CMK (cell line): ENCODE measurements around the gene SERPINE1.
"Not testable (repeated sequence)": the region's sequence is repeated elsewhere in the genome, so short reads cannot be mapped to it uniquely, and the experiment has no call there.

ENCODE experiments used
- DNase-seq: peaks from one replicate; pipeline ENCODE4 v3.0.0-alpha.2; 2010; ENCODE audit warnings: low read depth

The SERPINE1 gene

DNA sequence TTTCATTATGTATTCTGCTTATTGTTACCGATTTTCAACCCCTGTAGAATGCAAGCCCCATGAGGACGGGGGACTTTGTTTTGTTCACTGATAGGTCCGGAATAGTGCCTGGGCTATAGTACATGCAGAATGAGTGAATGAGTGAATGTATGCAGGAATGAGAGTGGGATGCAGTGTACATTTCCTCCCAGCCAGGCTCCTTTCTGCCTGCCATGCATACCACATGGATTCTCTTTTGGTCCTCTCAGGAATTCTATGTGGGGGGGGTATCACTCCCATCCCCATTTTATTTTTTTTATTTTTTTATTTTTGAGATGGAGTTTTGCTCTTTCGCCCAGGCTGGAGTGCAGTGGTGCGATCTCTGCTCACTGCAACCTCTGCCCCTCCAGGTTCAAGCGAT, 24.9 kb upstream of the SERPINE1 start:
- DNase-seq: no peak

DNA sequence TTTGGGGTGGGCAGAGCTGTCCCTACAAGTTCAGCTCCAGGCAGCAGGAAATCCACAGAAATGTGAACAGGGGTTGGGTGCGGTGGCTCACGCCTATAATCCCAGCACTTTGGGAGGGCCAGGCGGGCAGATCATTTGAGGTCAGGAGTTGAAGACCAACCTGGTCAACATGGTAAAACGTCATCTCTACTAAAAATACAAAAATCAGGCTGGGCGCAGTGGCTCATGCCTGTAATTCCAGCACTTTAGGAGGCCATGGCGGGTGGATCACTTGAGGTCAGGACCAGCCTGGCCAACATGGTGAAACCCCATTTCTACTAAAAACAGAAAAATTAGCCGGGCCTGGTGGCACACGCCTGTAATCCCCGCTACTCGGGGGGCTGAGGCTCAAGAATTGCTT, 23.2 kb upstream of the SERPINE1 start:
- DNase-seq: not testable (repeated sequence)

DNA sequence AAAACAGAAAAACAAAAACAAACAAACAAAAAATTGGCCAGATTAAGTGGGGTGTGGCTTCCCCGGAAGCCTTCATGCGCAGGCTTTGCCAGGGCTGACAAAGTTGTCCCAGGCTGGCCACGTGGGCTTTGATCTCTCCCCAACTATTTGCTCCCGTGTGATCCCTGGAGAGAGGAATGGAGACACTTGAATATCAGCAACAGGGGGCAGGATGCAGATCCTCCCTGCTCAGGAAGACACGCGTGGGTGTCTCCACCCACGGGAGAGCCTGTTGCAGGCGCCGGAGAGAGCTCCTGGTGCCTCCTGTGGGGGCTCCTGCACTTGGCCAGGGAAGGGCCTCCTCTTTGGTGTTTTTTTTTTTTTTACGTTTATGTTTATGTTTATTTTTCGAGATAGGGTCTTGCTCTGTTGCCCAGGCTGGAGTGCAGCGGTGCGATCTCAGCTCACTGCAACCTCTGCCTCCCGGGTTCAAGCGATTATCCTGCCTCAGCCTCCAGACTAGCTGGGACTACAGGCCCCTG, 22.7 kb upstream of the SERPINE1 start:
- DNase-seq: no peak

DNA sequence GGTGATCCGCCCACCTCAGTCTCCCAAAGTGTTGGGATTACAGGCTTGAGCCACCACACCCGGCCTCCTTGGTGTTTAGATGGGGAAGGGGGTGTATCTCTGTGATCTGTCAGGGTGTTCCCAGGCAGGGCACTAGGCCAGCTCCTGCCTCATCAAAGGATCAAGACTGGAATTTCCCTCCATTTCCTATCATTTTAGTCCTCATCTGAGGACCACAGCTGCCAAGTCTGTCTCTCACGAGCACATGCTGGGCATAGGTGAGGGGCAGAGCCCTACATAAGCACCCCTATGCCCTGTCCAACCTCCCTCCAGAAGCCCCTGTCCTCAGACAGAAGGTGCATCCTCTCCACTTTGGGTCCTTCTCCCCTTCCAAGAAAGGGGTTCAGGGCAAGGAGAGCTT, 22.1 kb upstream of the SERPINE1 start:
- no peak for DNase-seq

DNA sequence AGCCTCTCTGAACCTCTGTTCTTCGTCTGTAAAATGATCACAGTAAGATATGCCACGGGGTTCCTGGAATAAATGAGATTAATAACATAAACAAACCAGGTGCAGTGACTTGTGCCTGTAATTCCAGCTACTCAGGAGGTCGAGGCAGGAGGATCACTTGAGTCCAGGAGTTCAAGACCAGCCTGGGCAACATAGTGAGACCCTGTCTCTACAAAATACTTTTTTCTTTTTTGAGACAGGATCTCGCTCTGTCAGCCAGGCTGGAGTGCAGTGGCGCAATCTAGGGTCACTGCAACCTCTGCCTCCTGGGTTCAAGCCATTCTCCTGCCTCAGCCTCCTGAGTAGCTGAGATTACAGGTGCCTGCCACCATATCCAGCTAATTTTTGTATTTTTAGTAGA, 21.7 kb upstream of the SERPINE1 start:
- DNase-seq: not testable (repeated sequence)

DNA sequence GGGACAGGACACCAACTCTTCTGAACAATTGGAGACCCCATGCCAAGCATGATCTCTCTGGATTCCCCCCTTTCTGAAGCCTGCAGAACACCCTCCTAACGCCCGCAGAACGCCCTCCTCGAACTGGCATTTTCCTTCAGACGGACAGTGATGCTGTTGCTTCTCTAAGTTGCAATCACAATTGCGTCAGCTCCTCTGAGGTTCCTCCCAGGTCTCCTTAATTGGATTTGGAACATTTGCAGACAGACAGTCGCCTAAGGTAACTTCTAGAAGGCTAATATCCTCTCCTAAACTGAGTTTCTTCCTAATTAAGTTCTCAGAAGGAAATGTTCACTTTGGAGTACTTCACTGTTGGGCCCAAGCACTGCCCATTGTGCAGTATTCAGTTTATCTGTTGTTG, 20.5 kb upstream of the SERPINE1 start:
- DNase-seq: no peak

DNA sequence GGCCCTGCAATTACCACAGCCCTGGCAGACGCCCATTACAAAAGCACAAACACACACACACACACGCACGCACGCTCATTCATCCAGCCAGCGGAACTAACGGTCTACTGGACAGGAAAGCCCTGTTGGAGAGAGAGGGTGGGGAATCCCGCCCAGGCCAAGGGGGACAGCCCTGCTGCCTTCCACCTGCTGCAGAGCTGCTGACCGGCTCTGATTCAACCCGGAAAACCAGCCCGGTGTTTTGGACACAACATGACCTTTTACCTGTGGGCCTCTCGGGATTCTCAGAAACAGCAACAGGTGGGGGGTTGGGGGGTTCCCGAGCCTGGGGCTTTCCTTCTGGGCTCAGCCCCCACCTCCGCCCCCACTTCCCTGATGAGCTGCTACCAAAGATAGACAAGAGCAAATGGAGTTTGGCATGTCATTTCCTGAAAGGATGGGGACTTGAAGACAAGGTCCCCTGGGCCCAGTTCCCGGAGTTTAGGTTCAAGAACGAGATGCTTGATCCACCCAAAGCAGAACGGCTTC, 18.5 kb upstream of the SERPINE1 start:
- DNase-seq: no peak

DNA sequence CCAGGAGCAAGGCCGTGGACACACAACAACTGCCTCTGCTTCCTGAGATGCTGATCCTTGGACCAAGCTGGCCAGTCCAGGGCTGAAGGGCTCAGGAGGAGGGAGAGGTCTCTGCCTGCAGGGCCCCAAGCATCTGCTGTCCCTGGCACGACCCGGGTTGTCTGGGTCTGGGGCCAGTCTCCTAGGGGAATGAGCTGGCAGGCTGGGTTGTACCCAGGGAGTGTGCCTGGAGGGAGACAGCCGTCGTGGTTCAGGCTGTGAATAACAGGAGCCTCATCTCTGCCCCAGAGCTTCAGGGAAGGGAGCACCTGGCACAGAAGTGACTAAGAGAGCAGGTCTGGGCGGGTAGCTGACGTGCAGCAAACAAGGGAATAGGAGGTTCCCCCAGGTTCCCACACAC, 17.9 kb upstream of the SERPINE1 start:
- no peak for DNase-seq

DNA sequence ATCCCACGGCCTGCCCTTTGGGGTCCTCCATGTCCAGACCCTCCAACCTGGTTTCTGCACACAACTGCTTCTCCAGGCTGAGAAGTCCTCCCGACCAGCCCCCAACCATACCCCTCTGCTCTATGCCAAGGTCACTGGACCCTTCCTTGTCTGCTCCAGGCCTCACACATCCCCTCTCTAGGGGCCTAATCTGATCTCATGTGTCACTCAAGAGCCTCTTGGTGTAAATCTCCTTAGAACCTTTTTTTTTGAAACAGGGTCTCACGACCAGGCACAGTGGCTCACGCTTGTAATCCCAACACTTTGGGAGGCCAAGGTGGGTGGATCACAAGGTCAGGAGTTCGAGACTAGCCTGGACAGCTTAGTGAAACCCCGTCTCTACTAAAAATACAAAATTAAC, 17.5 kb upstream of the SERPINE1 start:
- DNase-seq: no peak

DNA sequence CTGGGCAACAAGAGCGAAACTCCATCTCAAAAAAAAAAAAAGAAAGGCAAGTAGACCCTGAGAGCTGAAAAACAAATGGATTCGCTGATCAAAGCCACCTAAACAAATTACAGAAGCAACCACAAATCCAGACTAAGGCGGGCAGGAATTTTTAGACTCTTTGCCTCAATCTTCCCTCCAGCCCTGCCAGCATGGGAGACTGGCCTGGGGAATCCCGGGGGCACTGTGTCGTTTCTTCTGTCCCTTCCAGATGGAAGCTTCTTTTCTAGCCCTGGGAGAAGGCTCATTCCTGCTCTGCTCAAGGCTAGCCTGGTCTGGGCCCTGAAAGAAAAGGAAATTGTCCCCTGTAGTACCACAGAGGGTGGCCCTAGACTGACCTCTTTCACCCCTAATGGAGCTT, 15.6 kb upstream of the SERPINE1 start:
- DNase-seq: no peak

DNA sequence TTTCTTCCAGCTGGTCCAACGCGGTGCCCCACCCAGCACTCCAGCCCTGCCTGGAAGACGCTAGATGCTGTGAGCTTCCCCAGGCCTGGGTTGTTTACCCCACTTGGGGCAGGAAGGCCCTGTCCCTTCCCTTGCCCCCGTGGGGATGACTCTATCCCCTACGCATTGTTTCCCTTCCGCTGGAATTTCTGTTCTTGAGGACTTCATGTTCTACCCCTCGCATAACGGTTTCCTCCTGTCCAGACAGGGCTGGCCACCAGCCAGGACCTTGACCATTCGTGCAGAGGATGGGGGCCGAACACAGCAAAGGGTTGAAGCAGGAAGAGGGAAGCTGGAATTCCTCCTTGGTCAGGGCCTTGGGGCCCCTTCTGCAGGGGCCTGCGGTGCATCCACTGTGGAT, 14.7 kb upstream of the SERPINE1 start:
- DNase-seq: no peak

DNA sequence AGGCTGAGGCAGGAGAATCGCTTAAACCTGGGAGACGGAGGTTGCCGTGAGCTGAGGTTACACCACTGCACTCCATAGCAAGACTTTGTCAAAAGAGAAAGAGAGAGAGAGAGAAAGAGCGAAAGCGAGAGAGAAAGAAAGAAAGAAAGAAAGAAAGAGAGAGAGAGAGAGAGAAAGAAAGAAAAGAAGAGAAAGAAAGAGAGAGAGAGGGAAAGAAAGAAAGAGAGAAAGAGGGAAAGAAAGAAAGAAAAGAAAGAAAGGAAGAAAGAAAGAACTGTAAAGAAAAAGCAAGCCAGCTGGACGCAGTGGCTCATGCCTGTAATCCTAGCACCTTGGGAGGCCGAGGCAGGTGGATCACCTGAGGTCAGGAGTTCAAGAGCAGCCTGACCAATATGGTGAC, 13.8 kb upstream of the SERPINE1 start:
- not testable (repeated sequence) for DNase-seq

DNA sequence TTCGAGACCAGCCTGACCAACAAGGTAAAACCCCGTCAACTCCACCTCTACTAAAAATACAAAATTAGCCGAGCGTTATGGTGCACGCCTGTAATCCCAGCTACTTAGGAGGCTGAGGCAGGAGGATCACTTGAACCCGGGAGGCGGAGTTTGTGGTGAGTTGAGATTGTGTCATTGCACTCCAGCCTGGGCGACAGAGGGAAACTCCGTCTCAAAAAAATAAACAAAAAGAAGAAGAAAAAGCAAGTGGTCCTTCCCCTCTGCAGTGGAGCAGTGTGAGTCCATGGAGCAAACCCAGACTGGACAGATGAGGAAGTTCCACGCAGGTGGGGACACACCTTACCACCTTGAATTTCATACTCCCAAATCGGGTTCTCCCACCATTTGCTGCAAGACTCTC, 13.1 kb upstream of the SERPINE1 start:
- no peak for DNase-seq

DNA sequence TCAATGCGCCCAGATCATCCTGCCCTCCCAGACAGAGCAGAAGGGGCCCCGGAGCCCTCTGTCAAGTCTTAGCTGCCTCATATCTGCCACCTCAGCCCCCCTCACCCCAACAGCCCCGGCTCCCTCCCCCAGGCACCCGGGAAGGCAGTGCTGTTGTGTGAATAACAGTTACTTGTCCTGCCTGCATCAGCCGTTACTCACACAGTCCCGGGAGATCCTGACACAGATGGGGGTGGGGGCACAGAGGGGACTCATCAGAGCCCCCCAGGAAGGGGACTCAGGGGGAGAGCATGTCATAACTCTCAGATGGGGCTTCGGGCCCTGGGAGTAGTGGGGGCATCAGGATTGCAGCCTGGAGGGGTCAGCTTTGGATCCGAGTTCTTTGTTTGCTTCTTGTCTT, 12.4 kb upstream of the SERPINE1 start:
- no peak for DNase-seq

DNA sequence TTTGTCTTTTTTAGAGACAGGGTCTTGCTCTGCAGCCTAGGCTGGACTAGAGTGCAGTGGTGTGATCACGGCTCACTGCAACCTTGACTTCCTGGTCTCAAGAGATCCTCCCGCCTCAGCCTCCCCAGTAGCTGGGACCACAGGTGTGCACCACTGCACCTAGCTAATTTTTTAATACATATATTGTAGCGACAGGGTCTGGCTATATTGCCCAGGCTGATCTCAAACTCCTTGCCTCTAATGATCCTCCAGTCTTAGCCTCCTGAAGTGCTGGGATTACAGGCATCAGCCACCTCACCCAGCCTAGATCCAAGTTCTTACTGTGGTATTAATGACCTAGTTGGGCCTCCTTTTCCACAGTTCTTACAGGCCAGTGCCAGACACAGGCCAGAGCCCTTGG, 11.7 kb upstream of the SERPINE1 start:
- DNase-seq: no peak

DNA sequence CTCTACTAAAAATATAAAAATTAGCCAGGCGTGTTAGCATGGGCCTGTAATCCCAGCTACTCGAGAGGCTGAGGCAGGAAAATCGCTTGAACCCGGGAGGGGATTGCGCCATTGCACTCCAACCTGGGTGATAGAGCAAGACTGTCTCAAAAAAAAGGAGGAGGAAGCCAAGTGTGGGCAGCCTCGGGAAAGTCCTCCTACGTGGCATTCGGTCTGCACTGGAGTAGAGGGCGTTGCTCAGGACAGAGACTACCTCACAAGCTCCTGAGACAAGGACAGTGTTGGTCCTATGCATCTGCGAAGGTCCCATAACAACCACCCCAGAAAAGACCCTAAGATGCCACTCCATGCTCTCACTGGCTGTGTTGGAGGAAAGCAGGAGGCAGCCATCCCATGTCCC, 10.0 kb upstream of the SERPINE1 start:
- no peak for DNase-seq

DNA sequence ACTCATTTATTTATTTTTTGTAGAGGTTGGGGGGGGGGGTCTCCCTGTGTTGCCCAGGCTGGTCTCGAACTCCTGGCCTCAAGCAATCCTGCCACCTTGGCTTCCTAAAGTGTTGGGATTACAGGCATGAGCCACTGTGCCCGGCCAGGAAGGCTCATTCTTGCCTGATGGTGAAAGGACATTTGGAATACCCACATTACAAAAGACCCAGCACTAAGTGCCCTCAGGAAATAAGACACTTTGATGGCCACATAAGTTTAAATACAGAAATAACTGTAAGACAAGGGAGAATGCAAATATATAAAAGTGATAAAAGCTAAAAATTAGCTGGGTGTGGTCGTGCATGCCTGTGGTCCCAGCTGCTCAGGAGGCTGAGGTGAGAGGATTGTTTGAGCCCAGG, 8.0 kb upstream of the SERPINE1 start:
- no peak for DNase-seq

DNA sequence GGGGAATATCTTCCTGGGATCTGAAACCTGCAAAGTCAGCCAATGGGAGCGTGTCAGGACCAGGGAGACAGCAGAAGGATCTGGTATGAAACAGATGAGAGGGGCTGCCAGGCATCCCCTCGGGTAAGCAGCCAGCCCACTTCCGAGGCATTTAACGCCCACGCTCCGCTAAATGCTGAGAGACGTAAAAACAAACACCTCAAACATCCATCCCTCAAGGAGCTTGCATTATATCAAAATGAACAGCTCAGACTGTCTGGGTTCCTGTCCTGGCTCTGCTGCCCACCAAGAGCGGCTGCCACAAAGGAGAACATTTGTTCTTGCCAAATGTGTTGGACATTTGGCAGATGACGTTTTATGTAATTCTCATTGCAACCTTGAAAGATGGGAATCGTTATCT, 7.0 kb upstream of the SERPINE1 start:
- no peak for DNase-seq

DNA sequence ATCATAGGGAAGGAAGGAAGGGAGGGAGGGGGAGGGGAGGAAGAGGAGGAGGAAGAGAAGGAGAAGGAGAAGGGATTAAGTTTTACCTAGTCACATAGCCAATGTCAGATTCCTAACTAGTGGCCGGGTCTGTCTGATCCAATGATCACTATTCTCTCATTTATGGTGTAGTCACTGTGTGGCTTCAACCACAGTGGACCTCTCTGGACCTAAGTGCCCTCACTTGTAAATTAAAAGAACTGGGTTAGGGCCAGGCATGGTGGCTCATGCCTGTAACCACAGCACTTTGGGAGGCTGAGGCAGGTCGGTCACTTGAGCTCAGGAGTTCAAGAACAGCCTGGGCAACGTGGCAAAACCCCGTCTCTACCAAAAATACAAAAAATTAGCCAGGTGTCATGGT, 6.6 kb upstream of the SERPINE1 start:
- no peak for DNase-seq

DNA sequence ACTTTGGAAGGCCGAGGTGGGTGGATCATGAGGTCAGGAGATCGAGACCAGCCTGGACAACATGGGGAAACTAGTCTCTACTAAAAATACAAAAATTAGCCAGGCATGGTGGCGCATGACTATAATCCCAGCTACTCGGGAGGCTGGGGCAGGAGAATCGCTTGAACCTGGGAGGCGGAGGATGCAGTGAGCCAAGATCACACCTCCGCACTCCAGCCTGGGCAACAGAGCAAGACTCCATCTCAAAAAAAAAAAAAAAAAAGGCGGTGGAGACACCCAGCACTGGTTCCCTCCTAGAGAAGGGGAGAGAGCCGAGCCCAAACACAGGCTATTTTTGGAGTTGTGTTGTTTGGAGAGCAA, 5.3 kb upstream of the SERPINE1 start:
- not testable (repeated sequence) for DNase-seq

DNA sequence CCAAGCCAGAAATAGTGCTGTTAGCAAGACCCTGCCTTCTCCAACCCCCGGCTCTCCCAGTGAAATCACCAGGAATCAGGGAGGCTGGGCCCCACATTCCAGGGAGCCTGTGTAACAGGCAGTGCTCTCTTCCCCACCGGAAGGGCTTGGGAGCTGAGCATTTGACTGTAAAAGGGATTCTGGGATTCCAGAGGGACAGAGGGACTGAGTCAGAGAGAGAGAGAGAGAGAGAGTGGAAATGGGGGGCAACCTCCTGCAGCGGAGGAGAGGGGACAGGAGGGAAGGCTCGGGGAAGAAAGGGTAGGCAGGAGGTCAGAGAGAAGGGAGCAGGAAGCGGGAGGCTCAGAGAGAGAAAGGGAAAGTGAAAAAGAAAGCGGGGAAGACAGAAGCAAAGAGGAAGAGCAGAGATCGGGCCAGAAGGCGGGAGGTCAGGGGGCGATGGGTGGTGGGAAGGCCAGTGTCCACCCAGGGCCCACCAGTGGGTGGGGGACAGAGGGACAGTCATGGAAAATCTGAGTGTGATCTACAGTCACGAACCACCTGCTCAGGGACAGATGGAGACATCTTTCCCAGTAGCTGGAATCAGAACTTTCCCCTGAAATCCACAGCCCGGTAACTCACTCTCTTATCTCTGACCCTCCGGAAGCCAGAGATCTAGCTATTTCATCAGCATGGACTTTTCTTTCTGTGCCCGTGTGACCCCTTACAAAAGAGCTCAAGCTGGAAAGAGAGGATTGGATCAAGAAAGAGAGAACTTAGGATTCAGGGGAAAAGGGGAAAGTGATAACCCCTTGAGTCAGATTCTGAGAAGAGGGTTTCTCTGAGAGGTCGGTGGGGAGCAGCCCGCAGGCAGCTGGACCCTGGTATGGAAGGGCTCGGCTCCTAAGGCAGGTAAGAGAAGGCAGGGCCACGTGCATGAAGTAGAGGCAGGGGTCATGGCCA, 4.6 kb upstream of the SERPINE1 start:
- no peak for DNase-seq

DNA sequence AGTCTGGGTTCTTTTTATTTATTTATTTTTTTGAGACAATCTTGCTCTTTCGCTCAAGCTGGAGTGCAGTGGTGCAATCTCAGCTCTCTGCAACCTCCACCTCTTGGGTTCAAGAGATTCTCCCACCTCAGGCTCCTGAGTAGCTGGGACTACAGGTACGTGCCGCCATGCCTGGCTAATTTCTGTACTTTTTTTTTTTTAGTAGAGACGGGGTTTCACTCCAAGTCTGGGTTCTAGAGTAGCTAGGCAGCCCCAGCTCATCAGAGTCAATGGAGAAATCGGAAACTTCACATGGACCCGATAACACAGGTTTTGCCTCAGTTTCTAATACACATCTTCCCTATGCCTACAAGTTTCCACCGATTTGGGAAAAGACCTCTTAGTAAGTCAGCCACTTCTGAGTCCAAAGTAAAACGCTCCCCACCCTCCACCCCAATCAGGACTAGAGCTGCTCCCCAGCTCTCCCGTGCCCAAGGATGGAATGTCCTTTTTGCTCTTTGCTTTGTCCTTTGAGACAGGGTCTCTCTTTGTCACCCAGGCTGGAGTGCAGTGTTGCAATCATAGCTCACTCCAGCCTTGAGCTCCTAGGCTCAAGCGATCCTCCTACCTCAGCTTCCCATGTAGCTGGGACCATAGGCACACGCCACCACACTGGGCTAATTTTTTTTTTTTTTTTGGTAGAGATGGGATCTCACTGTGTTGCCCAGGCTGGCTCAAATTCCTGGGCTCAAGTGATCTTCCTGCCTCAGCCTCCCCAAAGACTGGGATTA, 3.8 kb upstream of the SERPINE1 start:
- DNase-seq: no peak

DNA sequence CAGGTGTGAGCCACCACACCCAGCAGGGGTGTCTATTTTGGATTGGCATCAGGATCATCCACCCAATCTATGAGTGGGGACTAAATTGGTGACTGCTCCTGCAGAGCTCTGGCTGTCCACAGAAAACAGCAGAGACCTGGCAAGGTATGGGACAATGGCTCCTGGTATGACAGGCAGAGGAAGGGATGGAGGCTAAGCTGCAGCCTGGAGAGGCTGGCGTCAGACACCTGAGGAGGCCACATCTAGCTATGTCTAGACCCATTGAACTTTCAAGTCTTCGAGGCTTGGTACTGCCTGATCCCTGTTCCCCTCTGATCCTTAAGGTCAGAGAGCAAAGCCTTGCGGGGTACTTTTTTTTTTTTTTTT, 3.2 kb upstream of the SERPINE1 start:
- no peak for DNase-seq
